Panc1 (cell line): Measurements from ENCODE around the gene ANO2. TPM values are rescaled to one million over a fixed set of nuclear protein-coding genes. Genes with fewer than 3 reads are reported as not detected.

Experiments
- ATAC-seq: fragments of 200-7000 bp; cut with Tn5 transposase; 2 replicates; pipeline ENCODE4 v1.9.1; 2020; ENCODE audit warnings: mild to moderate bottlenecking, moderate library complexity
- BruUV-seq: library from RNA; stranded (reverse); fragments of 400-500 nt; replicated peaks from 2 replicates; lab custom pipeline; 2021; lab: Mats Ljungman, UMichigan
- CTCF ChIA-PET: fragments of 300-600 bp; sonication (Branson Sonifier 250); formaldehyde crosslinking; loops from one replicate; lab custom pipeline; 2022; ENCODE audit warnings: antibody characterized with exemption; lab: Charles Lee
- POLR2A ChIA-PET: fragments of 300-600 bp; sonication (Branson Sonifier 250); formaldehyde crosslinking; loops from one replicate; lab custom pipeline; 2022; ENCODE audit warnings: antibody characterized with exemption; lab: Charles Lee
- DNase-seq: peaks from one replicate; pipeline ENCODE4 v3.0.0-alpha.2; 2010; ENCODE audit warnings: low read depth, low spot score
- H3K27ac ChIP-seq: 2 replicates; pipeline ENCODE4 v1.5.1; 2011; ENCODE audit warnings: mild to moderate bottlenecking, low read length, inconsistent platforms
- H3K27me3 ChIP-seq: fragments of 200-500 bp; sonication (Bioruptor generic); 2 replicates; pipeline ENCODE4 v1.6.0; 2014; ENCODE audit warnings: low read length, inconsistent platforms; ENCODE audit not compliant: control insufficient read depth, insufficient read depth
- H3K36me3 ChIP-seq: fragments of 200-500 bp; sonication (Bioruptor generic); 2 replicates; pipeline ENCODE4 v1.5.1; 2014; ENCODE audit warnings: inconsistent platforms, mild to moderate bottlenecking, low read length, moderate library complexity; ENCODE audit not compliant: control insufficient read depth, insufficient read depth
- H3K4me1 ChIP-seq: 2 replicates; pipeline ENCODE4 v1.5.1; 2011; ENCODE audit warnings: inconsistent platforms, mild to moderate bottlenecking, low read length, moderate library complexity; ENCODE audit not compliant: control insufficient read depth, insufficient read depth
- H3K4me3 ChIP-seq, 2 experiments: 2 replicates each; pipeline ENCODE4 v1.5.1; 2011 to 2012; ENCODE audit warnings: low read depth in 2 of 2, low read length in 2 of 2, mild to moderate bottlenecking in 2 of 2, inconsistent platforms in 1 of 2, moderate library complexity in 1 of 2
- H3K9me3 ChIP-seq: fragments of 200-500 bp; sonication (Bioruptor generic); 2 replicates; pipeline ENCODE4 v1.5.1; 2014; ENCODE audit warnings: low read depth, mild to moderate bottlenecking, inconsistent platforms, low read length, moderate library complexity; ENCODE audit not compliant: control insufficient read depth, insufficient read depth
- CTCF ChIP-seq: fragments of 450-650 bp; IDR thresholded peaks from 2 replicates; pipeline ENCODE4 v1.5.1; 2017; ENCODE audit warnings: mild to moderate bottlenecking
- POLR2AphosphoS5 ChIP-seq: IDR thresholded peaks from 2 replicates; pipeline ENCODE4 v1.6.1; 2012; ENCODE audit warnings: mild to moderate bottlenecking, low read depth, low read length, moderate library complexity
- REST ChIP-seq, 2 experiments: IDR thresholded peaks; 2 replicates each; pipeline ENCODE4 v1.6.1; 2011 to 2012; ENCODE audit warnings: low read depth in 2 of 2, control low read depth in 1 of 2, low read length in 1 of 2, mild to moderate bottlenecking in 1 of 2, moderate library complexity in 1 of 2; ENCODE audit not compliant: insufficient read depth in 1 of 2
- SIN3A ChIP-seq: IDR thresholded peaks from 2 replicates; pipeline ENCODE4 v1.6.1; 2012; ENCODE audit warnings: low read depth, mild to moderate bottlenecking, low read length, moderate library complexity, borderline replicate concordance; ENCODE audit not compliant: insufficient read depth
- TCF7L2 ChIP-seq: IDR thresholded peaks from 2 replicates; pipeline ENCODE4 v1.6.1; 2011; ENCODE audit warnings: mild to moderate bottlenecking, low read depth, low read length, inconsistent platforms
- in situ Hi-C: cut with HindIII; loops from 2 replicates; pipeline ENCODE4 v1.10.0; 2016; ENCODE audit warnings: low sequenced_read_pairs, low pct_unique_long_range_greater_than_20kb
- intact Hi-C: fragments of 100-400 bp; cut with micrococcal nuclease; formaldehyde crosslinking; loops from one replicate; pipeline ENCODE4 v1.10.0; 2022; ENCODE audit not compliant: unreplicated experiment
- total RNA-seq: library from RNA; stranded (reverse); gene quantifications from one replicate; pipeline ENCODE4 v1.2.1, GENCODE V29; 2021; ENCODE audit not compliant: unreplicated experiment

Gene ANO2
- total RNA-seq, 1 experiment from 2014 or later = not detected

- Histone ChIP-seq H3K4me1 (no peaks in the 10 kb centered on the region), H3K27me3 (no peaks in the 10 kb centered on the region), H3K9me3 (no peaks in the 10 kb centered on the region), H3K27ac (no peak overlapping the region), H3K4me3 (no peak overlapping the region), H3K36me3 (no peaks in the 10 kb centered on the region)
- in situ Hi-C loops = no loop called here
- CTCF ChIA-PET = no interaction called here
- intact Hi-C loops = no loop called here
- TF ChIP-seq TCF7L2 (no peak), POLR2AphosphoS5 (no peak), REST (IDR thresholded peaks at IDR 0.05; ENCODE audit: insufficient read depth in 1 of 2, low read depth in 2 of 2, low read length in 1 of 2) (no peak), SIN3A (no peak), CTCF (no peak)
- POLR2A ChIA-PET = no interaction called here
- DNase-seq (no peak), ATAC-seq (no peak)
- BruUV-seq = no TSS peak
Observed at GRCh38 chr12:5733916-5734315, 211.1 kb downstream of the ANO2 start.

- no peaks in the 10 kb centered on the region for H3K9me3 ChIP-seq
- DNase-seq (no peak), ATAC-seq (no peak)
- no peaks in the 10 kb centered on the region for H3K4me1 ChIP-seq
- H3K27me3 ChIP-seq = no peaks in the 10 kb centered on the region
- intact Hi-C loops = no loop called here
- no peak overlapping the region for H3K27ac ChIP-seq
- ChIA-PET POLR2A (no interaction called here), CTCF (no interaction called here)
- in situ Hi-C loops = no loop called here
- no peak overlapping the region for H3K4me3 ChIP-seq
- no peaks in the 10 kb centered on the region for H3K36me3 ChIP-seq
- no peak for TF ChIP-seq REST (IDR thresholded peaks at IDR 0.05; ENCODE audit: insufficient read depth in 1 of 2, low read depth in 2 of 2, low read length in 1 of 2)
- TF ChIP-seq POLR2AphosphoS5 = no peak
- no peak for TF ChIP-seq TCF7L2
- TF ChIP-seq CTCF = no peak
- no peak for TF ChIP-seq SIN3A
- no TSS peak for BruUV-seq
Observed at GRCh38 chr12:5733136-5733755, 211.8 kb downstream of the ANO2 start.
